ENCODE measurements around the gene TAS2R5.
"Not testable (repeated sequence)": the region's sequence is repeated elsewhere in the genome, so short reads cannot be mapped to it uniquely, and the experiment has no call there.

GRCh38 chr7:141751904-141752303 lies 38.1 kb upstream of the TAS2R5 start:
- TF ChIP-seq CTCF, POLR2A (IDR thresholded peaks at IDR 0.05): not testable (repeated sequence)
